Endodermal cell (in vitro differentiated cells): ENCODE results near the gene KIF15. TPM values are rescaled to one million over a fixed set of nuclear protein-coding genes. Genes with fewer than 3 reads are reported as not detected.

Experiments
- DNase-seq: peaks from one replicate; pipeline ENCODE4 v3.0.0-alpha.2; 2017
- H3K27ac ChIP-seq: 2 replicates; pipeline ENCODE4 v1.5.1; 2013; ENCODE audit warnings: mild to moderate bottlenecking, low read depth, low read length, moderate library complexity
- H3K27me3 ChIP-seq: 2 replicates; pipeline ENCODE4 v1.6.1; 2013; ENCODE audit warnings: mild to moderate bottlenecking, low read length, moderate library complexity; ENCODE audit not compliant: insufficient read depth, control insufficient read depth, poor library complexity, severe bottlenecking
- H3K36me3 ChIP-seq: 2 replicates; pipeline ENCODE4 v1.7.0; 2013; ENCODE audit warnings: mild to moderate bottlenecking, low read length, moderate library complexity; ENCODE audit not compliant: control insufficient read depth, insufficient read depth
- H3K4me1 ChIP-seq: one replicate; pipeline ENCODE4 v1.7.0; 2013; ENCODE audit warnings: low read length; ENCODE audit not compliant: control insufficient read depth, insufficient read depth
- H3K4me3 ChIP-seq: 2 replicates; pipeline ENCODE4 v1.5.1; 2013; ENCODE audit warnings: mild to moderate bottlenecking, low read length, moderate library complexity
- H3K9ac ChIP-seq: 2 replicates; pipeline ENCODE4 v1.6.1; 2013; ENCODE audit warnings: mild to moderate bottlenecking, low read length, moderate library complexity; ENCODE audit not compliant: poor library complexity, severe bottlenecking; ENCODE audit errors: extremely low read depth
- H3K9me3 ChIP-seq: 2 replicates; pipeline ENCODE4 v1.6.1; 2013; ENCODE audit warnings: mild to moderate bottlenecking, low read length, moderate library complexity; ENCODE audit not compliant: control insufficient read depth
- H3K27ac Mint-ChIP-seq: 2 replicates; pipeline ENCODE4 v1.8.0; 2020; ENCODE audit warnings: mixed read lengths
- H3K27me3 Mint-ChIP-seq: 2 replicates; pipeline ENCODE4 v1.8.0; 2021; ENCODE audit warnings: mild to moderate bottlenecking, mixed read lengths; ENCODE audit not compliant: insufficient read depth
- H3K36me3 Mint-ChIP-seq: 2 replicates; pipeline ENCODE4 v1.8.0; 2020; ENCODE audit warnings: low read depth, mixed read lengths
- H3K4me1 Mint-ChIP-seq: 2 replicates; pipeline ENCODE4 v1.8.0; 2020; ENCODE audit warnings: mixed read lengths
- H3K4me3 Mint-ChIP-seq: 2 replicates; pipeline ENCODE4 v1.8.0; 2020; ENCODE audit warnings: mild to moderate bottlenecking, moderate library complexity, mixed read lengths
- H3K9me3 Mint-ChIP-seq: 2 replicates; pipeline ENCODE4 v1.8.0; 2020; ENCODE audit warnings: mild to moderate bottlenecking, mixed read lengths
- CTCF ChIP-seq: fragments of 200-600 bp; sonication (generic); conservative IDR thresholded peaks from 2 replicates; pipeline ENCODE4 v1.5.0; 2021; ENCODE audit warnings: antibody characterized with exemption, mild to moderate bottlenecking
- WGBS, 2 experiments: methylation state at CpG; one replicate each; pipeline versions ENCODE4 v1.1.5 to v1.1.7; 2013; ENCODE audit warnings: missing lambda C conversion rate in 2 of 2, mixed read lengths in 1 of 2; ENCODE audit not compliant: insufficient coverage in 1 of 2, insufficient read length in 1 of 2; 5-methylcytosine and 5-hydroxymethylcytosine counted together
- total RNA-seq, 2 donors: library from RNA; stranded (reverse); fragmentation: NEBNext Ultra II Directional in 1 of 2; extraction: Animal tissue kit (Norgen Biotek cat#: 25700) in 1 of 2; gene quantifications; 2 replicates in 1 of 2; 3 replicates in 1 of 2; pipeline ENCODE4 v1.2.1, GENCODE V29; 2021

KIF15 gene
- total RNA-seq, 2 donors from 2014 or later: 16.2 to 20.4 TPM

GRCh38 chr3:44832965-44833364 is 71.4 kb downstream of the KIF15 start:
- no peaks in the 10 kb centered on the region for H3K4me1 Mint-ChIP-seq
- H3K27ac ChIP-seq: no peak overlapping the region
- H3K9ac ChIP-seq: no peak overlapping the region
- 100% methylated on average over 1 of the region's 2 CpGs; no CpG with 5 or more reads in 1 of the 2 experiments for WGBS, 2 experiments
- TF ChIP-seq CTCF: no peak
- no peaks in the 10 kb centered on the region for H3K4me1 ChIP-seq
- H3K36me3 Mint-ChIP-seq: peaks cover 47% of the 10 kb centered on the region
- peaks cover 67% of the 10 kb centered on the region for H3K36me3 ChIP-seq
- no peaks in the 10 kb centered on the region for H3K27me3 ChIP-seq
- H3K27ac Mint-ChIP-seq: no peak overlapping the region
- H3K9me3 Mint-ChIP-seq: peaks cover 14% of the 10 kb centered on the region
- DNase-seq: no peak
- peaks cover 29% of the 10 kb centered on the region for H3K9me3 ChIP-seq
- H3K27me3 Mint-ChIP-seq: no peaks in the 10 kb centered on the region
- H3K4me3 Mint-ChIP-seq: no peak overlapping the region
- no peak overlapping the region for H3K4me3 ChIP-seq

- H3K4me3 ChIP-seq: no peak overlapping the region
- no peaks in the 10 kb centered on the region for H3K4me1 Mint-ChIP-seq
- peaks cover 67% of the 10 kb centered on the region for H3K36me3 ChIP-seq
- WGBS, 2 experiments: 86 to 98% methylated on average over 7 of the region's 7 CpGs
- no peak overlapping the region for H3K9ac ChIP-seq
- H3K4me3 Mint-ChIP-seq: no peak overlapping the region
- DNase-seq: peak; percentile 43
- H3K4me1 ChIP-seq: no peaks in the 10 kb centered on the region
- no peak overlapping the region for H3K27ac ChIP-seq
- H3K9me3 ChIP-seq: peaks cover 33% of the 10 kb centered on the region
- TF ChIP-seq CTCF: no peak
- H3K9me3 Mint-ChIP-seq: peaks cover 17% of the 10 kb centered on the region
- H3K27me3 Mint-ChIP-seq: no peaks in the 10 kb centered on the region
- H3K27me3 ChIP-seq: no peaks in the 10 kb centered on the region
- H3K27ac Mint-ChIP-seq: no peak overlapping the region
- H3K36me3 Mint-ChIP-seq: peaks cover 49% of the 10 kb centered on the region
Measured at GRCh38 chr3:44833394-44833793, 71.8 kb downstream of the KIF15 start.

- no peak overlapping the region for H3K27ac Mint-ChIP-seq
- no peaks in the 10 kb centered on the region for H3K27me3 Mint-ChIP-seq
- H3K9me3 Mint-ChIP-seq: peaks cover 20% of the 10 kb centered on the region
- no peak overlapping the region for H3K4me3 Mint-ChIP-seq
- no peak overlapping the region for H3K27ac ChIP-seq
- H3K4me1 ChIP-seq: no peaks in the 10 kb centered on the region
- H3K36me3 ChIP-seq: peaks cover 75% of the 10 kb centered on the region
- no peak for DNase-seq
- no peak for TF ChIP-seq CTCF
- WGBS, 2 experiments: 93 to 97% methylated on average over 3 of the region's 3 CpGs
- no peak overlapping the region for H3K4me3 ChIP-seq
- H3K4me1 Mint-ChIP-seq: no peaks in the 10 kb centered on the region
- H3K9ac ChIP-seq: no peak overlapping the region
- peaks cover 57% of the 10 kb centered on the region for H3K36me3 Mint-ChIP-seq
- peaks cover 33% of the 10 kb centered on the region for H3K9me3 ChIP-seq
- no peaks in the 10 kb centered on the region for H3K27me3 ChIP-seq
Measured at GRCh38 chr3:44835684-44836083, 74.1 kb downstream of the KIF15 start.
